NB4 (cell line): ENCODE measurements around the gene MAP4.

Source experiments
- DNase-seq: peaks from one replicate; pipeline ENCODE4 v3.0.0; 2010; ENCODE audit warnings: low read depth
- H3K4me3 ChIP-seq: one replicate; pipeline ENCODE4 v1.5.1; 2011; ENCODE audit warnings: mild to moderate bottlenecking, low read depth, low read length, moderate library complexity
- MYC ChIP-seq: IDR thresholded peaks from 2 replicates; pipeline ENCODE4 v1.6.1; 2011; ENCODE audit warnings: low read depth, low read length
- POLR2A ChIP-seq: IDR thresholded peaks from 2 replicates; pipeline ENCODE4 v1.6.1; 2011; ENCODE audit warnings: mild to moderate bottlenecking; ENCODE audit not compliant: insufficient read length; ENCODE audit errors: extremely low read depth
- TF ChIP-seq, protein P1 (sequence below): IDR thresholded peaks from one replicate; pipeline ENCODE4 v1.5.1; 2012; ENCODE audit warnings: low read depth, low read length
- TF ChIP-seq, protein P2 (sequence below): IDR thresholded peaks from 2 replicates; pipeline ENCODE4 v1.6.1; 2011; ENCODE audit warnings: low read depth, low read length

Gene MAP4

DNA sequence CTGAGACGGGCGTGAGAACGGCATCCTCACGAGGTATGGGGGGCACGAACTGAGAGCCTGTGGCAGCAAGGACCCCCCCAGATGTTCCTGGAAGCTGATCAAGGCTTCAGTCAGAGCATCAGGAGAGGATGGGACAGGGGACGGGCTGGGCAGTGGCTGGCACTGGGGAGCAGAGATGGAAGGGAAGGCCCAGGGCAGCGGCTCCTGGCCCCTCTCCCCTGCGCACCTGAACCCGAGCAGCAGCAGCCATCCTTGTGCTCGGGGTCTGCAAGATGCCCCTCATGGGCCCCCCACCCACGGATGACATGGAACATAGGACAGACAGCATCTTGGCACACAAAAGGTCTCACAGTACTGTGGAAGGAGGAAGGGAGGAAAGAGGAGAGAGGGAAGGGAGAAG, 161.9 kb downstream of the MAP4 start:
- TF ChIP-seq, protein P1, sequence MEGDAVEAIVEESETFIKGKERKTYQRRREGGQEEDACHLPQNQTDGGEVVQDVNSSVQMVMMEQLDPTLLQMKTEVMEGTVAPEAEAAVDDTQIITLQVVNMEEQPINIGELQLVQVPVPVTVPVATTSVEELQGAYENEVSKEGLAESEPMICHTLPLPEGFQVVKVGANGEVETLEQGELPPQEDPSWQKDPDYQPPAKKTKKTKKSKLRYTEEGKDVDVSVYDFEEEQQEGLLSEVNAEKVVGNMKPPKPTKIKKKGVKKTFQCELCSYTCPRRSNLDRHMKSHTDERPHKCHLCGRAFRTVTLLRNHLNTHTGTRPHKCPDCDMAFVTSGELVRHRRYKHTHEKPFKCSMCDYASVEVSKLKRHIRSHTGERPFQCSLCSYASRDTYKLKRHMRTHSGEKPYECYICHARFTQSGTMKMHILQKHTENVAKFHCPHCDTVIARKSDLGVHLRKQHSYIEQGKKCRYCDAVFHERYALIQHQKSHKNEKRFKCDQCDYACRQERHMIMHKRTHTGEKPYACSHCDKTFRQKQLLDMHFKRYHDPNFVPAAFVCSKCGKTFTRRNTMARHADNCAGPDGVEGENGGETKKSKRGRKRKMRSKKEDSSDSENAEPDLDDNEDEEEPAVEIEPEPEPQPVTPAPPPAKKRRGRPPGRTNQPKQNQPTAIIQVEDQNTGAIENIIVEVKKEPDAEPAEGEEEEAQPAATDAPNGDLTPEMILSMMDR: no peak
- no peak for TF ChIP-seq MYC
- TF ChIP-seq, protein P2, sequence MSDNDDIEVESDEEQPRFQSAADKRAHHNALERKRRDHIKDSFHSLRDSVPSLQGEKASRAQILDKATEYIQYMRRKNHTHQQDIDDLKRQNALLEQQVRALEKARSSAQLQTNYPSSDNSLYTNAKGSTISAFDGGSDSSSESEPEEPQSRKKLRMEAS: no peak
- DNase-seq: no peak
- no peak overlapping the region for H3K4me3 ChIP-seq

DNA sequence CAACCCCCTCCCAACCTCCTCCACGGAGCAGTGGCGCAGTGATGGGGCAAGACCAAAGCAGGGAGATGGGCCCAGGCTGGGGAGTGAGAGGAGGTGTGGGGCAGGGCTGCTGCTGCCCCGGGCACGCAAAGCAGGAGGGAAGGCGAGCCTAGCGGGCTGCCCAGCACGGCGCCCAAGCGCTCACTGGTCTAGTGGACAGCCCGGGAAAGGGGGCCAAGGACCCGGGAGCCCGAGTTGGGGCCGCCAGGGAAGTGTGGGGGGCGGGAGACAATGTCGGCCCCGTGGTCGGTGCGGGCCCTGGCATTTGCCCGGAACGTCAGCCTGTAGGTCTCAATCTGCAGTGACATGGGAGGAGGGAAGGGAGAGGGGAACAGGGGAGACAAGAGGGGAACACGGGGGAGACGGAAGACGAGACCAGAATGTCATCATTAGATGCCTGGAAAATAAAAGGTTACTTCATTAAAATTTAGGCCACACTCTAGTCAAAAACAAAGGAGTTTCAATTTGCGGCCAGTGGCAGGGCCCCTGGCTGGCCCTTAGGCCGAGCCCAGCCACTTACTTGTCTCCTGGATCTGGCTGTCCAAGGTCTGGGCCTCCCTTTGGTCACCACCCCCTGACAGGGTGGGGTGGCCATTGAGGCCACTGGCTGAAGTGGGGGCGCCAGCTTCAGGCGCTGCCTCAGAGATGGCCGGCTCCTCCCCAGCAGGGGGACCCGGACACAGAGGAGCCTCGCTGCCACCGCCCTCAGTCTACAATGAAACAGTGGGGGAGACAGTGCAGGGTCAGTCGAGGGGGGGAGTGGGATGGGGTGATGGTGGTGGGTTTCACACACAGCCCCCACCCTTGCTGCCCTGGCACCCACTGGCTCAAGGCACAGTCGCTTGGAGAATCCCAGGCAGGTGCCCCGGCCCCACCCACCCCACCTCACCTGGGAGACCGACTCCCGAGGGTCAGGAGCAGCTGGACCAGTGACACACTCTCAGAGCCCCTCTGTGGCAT, 163.3 kb downstream of the MAP4 start:
- no peak overlapping the region for H3K4me3 ChIP-seq
- no peak for TF ChIP-seq POLR2A
- TF ChIP-seq MYC: no peak
- TF ChIP-seq, protein P2: no peak
- TF ChIP-seq, protein P1: no peak
- no peak for DNase-seq

DNA sequence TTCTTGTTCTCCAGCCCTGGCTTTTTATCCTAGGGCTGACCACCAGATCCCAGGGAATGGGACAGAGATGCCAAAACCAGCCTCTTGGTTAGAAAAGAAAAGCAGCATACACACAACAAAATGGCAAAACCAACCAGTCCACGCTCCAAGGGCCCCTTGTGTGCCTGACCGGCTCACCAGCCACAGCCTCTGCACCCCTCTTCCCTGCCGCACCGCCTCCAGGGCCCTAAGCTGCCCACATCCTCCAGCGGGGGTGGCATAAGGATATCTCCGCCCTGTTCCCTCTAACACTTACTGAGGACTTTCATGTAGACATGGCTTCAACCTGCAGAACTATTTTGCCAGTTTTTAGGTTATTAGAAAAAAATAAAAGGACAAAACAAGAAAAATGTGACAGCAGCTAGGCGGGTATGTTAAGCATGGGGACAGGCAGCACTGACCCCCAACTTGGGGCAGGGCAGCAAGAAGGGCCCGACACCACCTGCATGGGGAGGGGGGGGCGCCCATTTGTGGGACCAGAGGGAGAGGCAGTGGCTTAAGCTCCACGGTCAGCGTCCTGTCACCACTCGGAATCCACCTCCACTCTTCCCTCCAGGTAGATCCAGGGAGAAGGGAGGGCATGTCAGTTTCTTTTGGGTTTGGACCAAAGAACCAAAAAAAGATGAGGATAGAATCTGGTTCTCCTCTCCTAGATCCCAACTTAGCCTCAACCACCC, 164.2 kb downstream of the MAP4 start:
- no peak for DNase-seq
- TF ChIP-seq MYC: no peak
- no peak for TF ChIP-seq POLR2A
- TF ChIP-seq, protein P1: no peak
- TF ChIP-seq, protein P2: no peak
- H3K4me3 ChIP-seq: no peak overlapping the region

DNA sequence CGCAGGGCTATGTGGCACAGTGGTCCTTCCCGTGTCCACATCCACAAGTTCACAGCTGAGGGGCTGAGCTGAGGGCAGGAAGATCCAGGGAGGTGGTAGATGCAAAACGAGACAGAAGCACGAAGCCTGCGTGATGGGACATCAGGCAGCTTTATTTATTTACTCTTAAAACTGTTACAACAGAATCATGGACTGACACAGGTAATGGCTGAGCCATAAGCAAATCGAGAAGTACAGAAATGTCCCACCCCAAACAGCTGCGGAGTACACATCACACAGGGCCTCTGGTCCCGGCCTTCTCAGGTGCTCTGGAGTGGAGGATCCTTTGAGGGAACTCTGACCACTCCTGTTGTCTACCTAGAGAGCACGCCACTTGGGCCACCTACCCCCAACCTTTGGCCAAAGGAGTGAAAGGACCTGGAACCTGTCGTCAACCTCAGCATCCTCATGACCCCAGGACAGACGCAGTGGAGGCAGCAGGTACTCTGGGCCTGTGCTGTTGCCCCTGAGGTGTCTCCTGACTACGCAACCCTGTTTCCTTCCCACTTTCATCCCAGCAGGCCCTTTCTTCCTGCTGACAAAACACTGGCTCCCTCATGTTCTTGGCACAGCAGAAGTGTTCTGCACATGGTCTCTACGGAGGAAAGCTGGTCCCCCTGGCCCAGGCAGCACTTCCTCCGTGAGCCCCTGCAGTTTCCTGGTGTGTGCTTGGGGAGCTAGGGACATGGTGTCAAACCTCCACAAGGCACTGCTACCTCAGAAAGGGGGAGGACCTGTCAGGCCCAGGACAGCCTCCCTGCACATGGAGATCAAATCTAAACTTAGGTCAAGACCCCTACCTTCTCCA, 165.4 kb downstream of the MAP4 start:
- H3K4me3 ChIP-seq: no peak overlapping the region
- no peak for DNase-seq

More for the DNA sequence above, 165.4 kb downstream of the MAP4 start:
- TF ChIP-seq, protein P1: no peak
- TF ChIP-seq MYC: no peak
- TF ChIP-seq, protein P2: no peak
- TF ChIP-seq POLR2A: no peak
